OCI-LY3 (cell line): ENCODE data around the gene F10.

Experiments used
- H2AFZ ChIP-seq: fragments of 200-600, 300-600 bp; shearing (Covaris generic); 2 replicates; pipeline ENCODE4 v1.6.0; 2014; ENCODE audit warnings: antibody characterized with exemption, low read depth, low read length
- H3K27ac ChIP-seq: fragments of 200-600, 300-600 bp; sonication (generic); 2 replicates; pipeline ENCODE4 v1.5.1; 2014; ENCODE audit warnings: mild to moderate bottlenecking, low read length, moderate library complexity, mixed read lengths
- H3K27me3 ChIP-seq: fragments of 200-600, 300-600 bp; sonication (generic); 2 replicates; pipeline ENCODE4 v1.6.1; 2014; ENCODE audit warnings: low read depth, low read length, mixed read lengths
- H3K36me3 ChIP-seq: fragments of 200-600, 300-600 bp; sonication (generic); replicated peaks from 2 replicates; pipeline ENCODE3; 2014; ENCODE audit warnings: low read depth, low read length, mixed read lengths
- H3K4me1 ChIP-seq: fragments of 300-600, 200-600 bp; sonication (generic); 2 replicates; pipeline ENCODE4 v1.6.1; 2014; ENCODE audit warnings: low read length, mixed read lengths
- H3K4me2 ChIP-seq: fragments of 200-600, 300-600 bp; sonication (generic); 2 replicates; pipeline ENCODE4 v1.6.1; 2014; ENCODE audit warnings: low read length, mixed read lengths
- H3K4me3 ChIP-seq: fragments of 300-600, 200-600 bp; sonication (generic); 2 replicates; pipeline ENCODE4 v1.5.1; 2014; ENCODE audit warnings: antibody characterized with exemption, mild to moderate bottlenecking, low read length, moderate library complexity
- H3K79me2 ChIP-seq: fragments of 300-600, 200-600 bp; shearing (Covaris generic); 2 replicates; pipeline ENCODE4 v1.6.1; 2014; ENCODE audit warnings: mild to moderate bottlenecking, low read length, mixed read lengths
- H3K9ac ChIP-seq: fragments of 300-600, 200-600 bp; shearing (Covaris generic); 2 replicates; pipeline ENCODE4 v1.6.0; 2014; ENCODE audit warnings: mild to moderate bottlenecking, low read length, moderate library complexity
- H3K9me3 ChIP-seq: fragments of 200-600, 300-600 bp; shearing (Covaris generic); 2 replicates; pipeline ENCODE4 v1.6.1; 2014; ENCODE audit warnings: low read length, mixed read lengths; ENCODE audit not compliant: insufficient read depth
- H4K20me1 ChIP-seq: fragments of 200-600, 300-600 bp; sonication (generic); 2 replicates; pipeline ENCODE4 v1.6.1; 2016; ENCODE audit warnings: low read length, mixed read lengths; ENCODE audit not compliant: insufficient read depth
- CTCF ChIP-seq: fragments of 200-600, 300-600 bp; sonication (generic); IDR thresholded peaks from 2 replicates; pipeline ENCODE4 v1.5.1; 2014; ENCODE audit warnings: antibody characterized with exemption, low read length, low read depth
- EZH2phosphoT487 ChIP-seq: fragments of 200-600 bp; shearing (Covaris generic); IDR thresholded peaks from 2 replicates; pipeline ENCODE4 v1.6.1; 2018; ENCODE audit warnings: antibody characterized with exemption, mixed run types, low read depth

The F10 gene

GRCh38 chr13:113122550-113123225, at the start of gene F10:
Gene F10 (plus strand): TSS chr13:113122799. CDS start chr13:113122856, 57 bp downstream.
- no peak within 1 kb of the TSS for H3K4me3 ChIP-seq
- no peak within 1 kb of the TSS for H2AFZ ChIP-seq
- peaks cover 2% of the 10 kb centered on the region; the same call in 1 of the 2 replicates for H3K4me1 ChIP-seq

GRCh38 chr13:113073942-113074341, 48.7 kb upstream of the F10 start:
- peaks cover 11% of the 10 kb centered on the region for H3K4me1 ChIP-seq
- H3K27ac ChIP-seq = no peak overlapping the region
- no peak overlapping the region for H3K4me3 ChIP-seq

More at GRCh38 chr13:113122550-113123225, at the start of gene F10:
- H3K27me3 ChIP-seq = no peaks in the 10 kb centered on the region
- no peak for TF ChIP-seq EZH2phosphoT487
- TF ChIP-seq CTCF = no peak
- no peaks in the 10 kb centered on the region for H3K79me2 ChIP-seq
- no peaks in the 10 kb centered on the region for H4K20me1 ChIP-seq
- H3K27ac ChIP-seq = no peak within 1 kb of the TSS
- no peaks in the 10 kb centered on the region for H3K36me3 ChIP-seq
- no peak within 1 kb of the TSS for H3K4me2 ChIP-seq
- no peak within 1 kb of the TSS for H3K9ac ChIP-seq
- H3K9me3 ChIP-seq = no peaks in the 10 kb centered on the region

GRCh38 chr13:113074401-113074800, 48.2 kb upstream of the F10 start:
- Histone ChIP-seq H3K27ac (no peak overlapping the region), H3K4me3 (no peak overlapping the region)

More at GRCh38 chr13:113073942-113074341, 48.7 kb upstream of the F10 start:
- no peaks in the 10 kb centered on the region for H3K9me3 ChIP-seq
- no peak overlapping the region for H3K4me2 ChIP-seq
- no peak overlapping the region for H3K9ac ChIP-seq
- TF ChIP-seq CTCF (no peak), EZH2phosphoT487 (no peak)
- H3K27me3 ChIP-seq = peaks cover 5% of the 10 kb centered on the region
- H4K20me1 ChIP-seq = no peaks in the 10 kb centered on the region
- H3K79me2 ChIP-seq = no peaks in the 10 kb centered on the region
- no peak overlapping the region for H2AFZ ChIP-seq
- H3K36me3 ChIP-seq = no peaks in the 10 kb centered on the region

GRCh38 chr13:113074876-113075275, 47.7 kb upstream of the F10 start:
- Histone ChIP-seq H3K9me3 (no peaks in the 10 kb centered on the region), H3K4me1 (peaks cover 11% of the 10 kb centered on the region), H4K20me1 (no peaks in the 10 kb centered on the region), H3K27ac (no peak overlapping the region), H2AFZ (no peak overlapping the region), H3K4me2 (no peak overlapping the region), H3K4me3 (no peak overlapping the region), H3K79me2 (no peaks in the 10 kb centered on the region), H3K9ac (no peak overlapping the region), H3K36me3 (no peaks in the 10 kb centered on the region), H3K27me3 (peaks cover 5% of the 10 kb centered on the region)
- TF ChIP-seq CTCF (no peak), EZH2phosphoT487 (no peak)

More at GRCh38 chr13:113074401-113074800, 48.2 kb upstream of the F10 start:
- Histone ChIP-seq H3K4me1 (peaks cover 11% of the 10 kb centered on the region), H3K4me2 (no peak overlapping the region), H3K36me3 (no peaks in the 10 kb centered on the region), H3K27me3 (peaks cover 5% of the 10 kb centered on the region), H3K9me3 (no peaks in the 10 kb centered on the region), H3K9ac (no peak overlapping the region), H2AFZ (no peak overlapping the region), H3K79me2 (no peaks in the 10 kb centered on the region), H4K20me1 (no peaks in the 10 kb centered on the region)
- TF ChIP-seq EZH2phosphoT487 (no peak), CTCF (no peak)
